KMS-11 (cell line): ENCODE measurements around the gene PBRM1.

Source experiments
- H2AFZ ChIP-seq: fragments of 200-600 bp; sonication (generic); 2 replicates; pipeline ENCODE4 v1.6.1; 2016; ENCODE audit warnings: antibody characterized with exemption, mixed run types, low read depth
- H3K27ac ChIP-seq: fragments of 200-600 bp; sonication (generic); 2 replicates; pipeline ENCODE4 v1.6.1; 2016; ENCODE audit warnings: mild to moderate bottlenecking, mixed run types
- H3K27me3 ChIP-seq: fragments of 200-600 bp; sonication (generic); 2 replicates; pipeline ENCODE4 v1.6.1; 2017; ENCODE audit warnings: mild to moderate bottlenecking, low read depth, mixed run types, moderate library complexity; ENCODE audit not compliant: insufficient read depth
- H3K36me3 ChIP-seq: fragments of 200-600 bp; sonication (generic); 2 replicates; pipeline ENCODE4 v1.6.1; 2017; ENCODE audit warnings: mild to moderate bottlenecking, mixed run types; ENCODE audit not compliant: insufficient read depth
- H3K4me1 ChIP-seq: fragments of 200-600 bp; sonication (generic); 2 replicates; pipeline ENCODE4 v1.6.1; 2016; ENCODE audit warnings: mild to moderate bottlenecking, low read depth, mixed run types; ENCODE audit not compliant: poor library complexity, severe bottlenecking
- H3K4me2 ChIP-seq: fragments of 200-600 bp; sonication (generic); 2 replicates; pipeline ENCODE4 v1.7.0; 2016; ENCODE audit warnings: mild to moderate bottlenecking, mixed run types
- H3K4me3 ChIP-seq: fragments of 200-600 bp; sonication (generic); IDR thresholded peaks from 2 replicates; pipeline ENCODE4 v1.6.1; 2017; ENCODE audit warnings: low read depth, low read length, mixed read lengths; ENCODE audit not compliant: insufficient read depth
- H3K79me2 ChIP-seq: fragments of 200-600 bp; sonication (generic); 2 replicates; pipeline ENCODE4 v1.6.1; 2016; ENCODE audit warnings: low read depth, mixed run types; ENCODE audit not compliant: insufficient read depth
- H3K9ac ChIP-seq: fragments of 200-600 bp; sonication (generic); 2 replicates; pipeline ENCODE4 v1.6.1; 2016; ENCODE audit warnings: mild to moderate bottlenecking, mixed run types
- H4K20me1 ChIP-seq: fragments of 200-600 bp; sonication (generic); 2 replicates; pipeline ENCODE4 v1.6.1; 2016; ENCODE audit warnings: mild to moderate bottlenecking, mixed run types; ENCODE audit not compliant: insufficient read depth
- TF ChIP-seq, protein P1 (sequence below): fragments of 200-600 bp; sonication (generic); conservative IDR thresholded peaks from 2 replicates; pipeline ENCODE4 v1.6.1; 2017; ENCODE audit warnings: low read depth, mild to moderate bottlenecking, antibody characterized with exemption, low read length, moderate library complexity, mixed read lengths

The PBRM1 gene

DNA sequence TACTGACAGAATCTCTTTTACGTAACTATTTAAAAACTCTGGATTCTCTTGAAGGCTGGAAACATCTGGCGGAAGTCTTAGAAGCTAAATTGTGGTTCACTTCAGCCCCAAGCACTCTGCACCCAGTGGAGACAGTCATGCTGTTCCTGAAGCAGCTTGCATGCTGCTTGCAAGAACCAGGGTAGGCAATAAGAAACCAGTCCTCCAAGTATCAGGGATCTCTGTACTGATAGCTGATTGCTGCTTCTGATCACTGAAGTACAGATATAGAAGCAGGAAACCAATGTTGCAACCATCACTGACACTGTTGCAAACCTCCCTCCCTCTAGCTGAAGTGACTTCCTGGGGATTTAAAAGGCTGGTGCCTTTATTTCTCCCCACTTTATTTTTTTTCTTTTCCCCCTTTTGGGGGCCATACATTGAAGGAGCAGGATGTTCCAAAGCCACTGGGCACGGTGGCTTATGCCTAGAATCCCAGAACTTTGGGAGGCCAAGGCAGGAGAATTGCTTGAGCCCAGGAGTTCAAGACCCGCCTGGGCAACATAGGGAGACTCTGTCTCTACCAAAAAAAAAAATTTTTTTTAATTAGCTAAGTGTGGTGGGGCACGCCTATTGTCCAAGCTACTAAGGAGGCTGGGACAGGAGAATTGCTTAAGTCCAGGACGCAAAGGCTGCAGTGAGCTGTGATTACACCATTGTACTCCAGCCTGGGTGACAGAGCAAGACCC, 35.5 kb upstream of the PBRM1 start:
- Histone ChIP-seq H3K4me2 (no peak overlapping the region), H3K4me1 (no peaks in the 10 kb centered on the region), H3K9ac (no peak overlapping the region), H4K20me1 (no peaks in the 10 kb centered on the region), H3K27me3 (no peaks in the 10 kb centered on the region), H3K36me3 (no peaks in the 10 kb centered on the region), H3K4me3 (no peak overlapping the region), H2AFZ (no peak overlapping the region), H3K27ac (no peak overlapping the region), H3K79me2 (no peaks in the 10 kb centered on the region)
- TF ChIP-seq, protein P1, sequence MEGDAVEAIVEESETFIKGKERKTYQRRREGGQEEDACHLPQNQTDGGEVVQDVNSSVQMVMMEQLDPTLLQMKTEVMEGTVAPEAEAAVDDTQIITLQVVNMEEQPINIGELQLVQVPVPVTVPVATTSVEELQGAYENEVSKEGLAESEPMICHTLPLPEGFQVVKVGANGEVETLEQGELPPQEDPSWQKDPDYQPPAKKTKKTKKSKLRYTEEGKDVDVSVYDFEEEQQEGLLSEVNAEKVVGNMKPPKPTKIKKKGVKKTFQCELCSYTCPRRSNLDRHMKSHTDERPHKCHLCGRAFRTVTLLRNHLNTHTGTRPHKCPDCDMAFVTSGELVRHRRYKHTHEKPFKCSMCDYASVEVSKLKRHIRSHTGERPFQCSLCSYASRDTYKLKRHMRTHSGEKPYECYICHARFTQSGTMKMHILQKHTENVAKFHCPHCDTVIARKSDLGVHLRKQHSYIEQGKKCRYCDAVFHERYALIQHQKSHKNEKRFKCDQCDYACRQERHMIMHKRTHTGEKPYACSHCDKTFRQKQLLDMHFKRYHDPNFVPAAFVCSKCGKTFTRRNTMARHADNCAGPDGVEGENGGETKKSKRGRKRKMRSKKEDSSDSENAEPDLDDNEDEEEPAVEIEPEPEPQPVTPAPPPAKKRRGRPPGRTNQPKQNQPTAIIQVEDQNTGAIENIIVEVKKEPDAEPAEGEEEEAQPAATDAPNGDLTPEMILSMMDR = no peak

DNA sequence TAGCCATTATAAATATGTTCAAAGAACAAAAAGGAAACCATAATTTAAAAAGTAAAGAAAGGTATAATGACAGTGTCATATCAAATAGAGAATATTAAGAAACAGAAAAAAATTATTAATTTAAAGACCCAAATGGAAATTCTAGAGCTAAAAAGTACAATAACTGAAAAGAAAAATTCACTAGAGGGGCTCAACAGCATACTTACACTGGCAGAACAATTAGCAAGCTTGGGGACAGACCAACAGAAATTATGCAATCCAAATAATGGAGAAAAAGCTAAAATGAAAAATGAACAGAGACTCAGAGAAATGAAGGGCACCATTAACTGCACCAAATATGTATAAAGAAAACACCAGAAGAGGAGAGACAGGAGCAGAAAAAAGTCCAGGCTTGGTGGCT, 33.9 kb upstream of the PBRM1 start:
- TF ChIP-seq, protein P1 = no peak
- Histone ChIP-seq H3K4me3 (no peak overlapping the region), H3K4me2 (no peak overlapping the region), H3K9ac (no peak overlapping the region), H3K36me3 (no peaks in the 10 kb centered on the region), H3K4me1 (no peaks in the 10 kb centered on the region), H4K20me1 (no peaks in the 10 kb centered on the region), H3K27me3 (no peaks in the 10 kb centered on the region), H2AFZ (no peak overlapping the region), H3K27ac (no peak overlapping the region), H3K79me2 (no peaks in the 10 kb centered on the region)

DNA sequence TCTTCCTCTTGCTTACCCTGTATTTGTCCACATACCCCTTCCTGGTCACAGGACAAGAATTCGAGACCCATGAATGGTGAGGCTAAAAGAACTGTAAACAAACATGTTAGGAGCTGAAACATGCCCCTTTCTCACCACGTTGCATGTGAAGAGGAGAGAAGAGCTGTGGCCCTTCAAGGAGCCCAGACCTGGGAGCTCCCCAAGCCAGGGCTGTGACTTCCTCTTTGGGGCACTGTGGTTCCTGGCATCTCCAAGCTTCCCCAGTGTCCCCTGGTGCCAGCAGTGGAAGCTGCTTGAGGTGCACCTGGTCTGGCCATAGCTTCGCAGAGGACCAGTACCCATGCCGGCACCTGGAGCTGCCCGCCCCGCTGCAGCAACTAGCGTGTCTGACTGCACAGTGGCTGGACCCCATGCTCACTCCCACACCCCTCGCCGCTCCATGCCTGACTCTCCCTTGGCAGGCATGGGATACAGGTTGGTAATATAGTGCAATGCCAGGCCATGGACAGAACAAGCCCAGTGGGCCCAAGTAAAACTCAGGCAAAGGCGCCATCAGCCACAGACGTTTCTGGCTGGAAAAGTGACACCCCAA, 30.1 kb upstream of the PBRM1 start:
- Histone ChIP-seq H3K4me1 (peaks cover 10% of the 10 kb centered on the region), H3K27me3 (no peaks in the 10 kb centered on the region), H3K9ac (no peak overlapping the region), H2AFZ (no peak overlapping the region), H4K20me1 (no peaks in the 10 kb centered on the region), H3K27ac (no peak overlapping the region), H3K36me3 (no peaks in the 10 kb centered on the region), H3K4me2 (no peak overlapping the region), H3K79me2 (no peaks in the 10 kb centered on the region), H3K4me3 (no peak overlapping the region)
- TF ChIP-seq, protein P1 = no peak

DNA sequence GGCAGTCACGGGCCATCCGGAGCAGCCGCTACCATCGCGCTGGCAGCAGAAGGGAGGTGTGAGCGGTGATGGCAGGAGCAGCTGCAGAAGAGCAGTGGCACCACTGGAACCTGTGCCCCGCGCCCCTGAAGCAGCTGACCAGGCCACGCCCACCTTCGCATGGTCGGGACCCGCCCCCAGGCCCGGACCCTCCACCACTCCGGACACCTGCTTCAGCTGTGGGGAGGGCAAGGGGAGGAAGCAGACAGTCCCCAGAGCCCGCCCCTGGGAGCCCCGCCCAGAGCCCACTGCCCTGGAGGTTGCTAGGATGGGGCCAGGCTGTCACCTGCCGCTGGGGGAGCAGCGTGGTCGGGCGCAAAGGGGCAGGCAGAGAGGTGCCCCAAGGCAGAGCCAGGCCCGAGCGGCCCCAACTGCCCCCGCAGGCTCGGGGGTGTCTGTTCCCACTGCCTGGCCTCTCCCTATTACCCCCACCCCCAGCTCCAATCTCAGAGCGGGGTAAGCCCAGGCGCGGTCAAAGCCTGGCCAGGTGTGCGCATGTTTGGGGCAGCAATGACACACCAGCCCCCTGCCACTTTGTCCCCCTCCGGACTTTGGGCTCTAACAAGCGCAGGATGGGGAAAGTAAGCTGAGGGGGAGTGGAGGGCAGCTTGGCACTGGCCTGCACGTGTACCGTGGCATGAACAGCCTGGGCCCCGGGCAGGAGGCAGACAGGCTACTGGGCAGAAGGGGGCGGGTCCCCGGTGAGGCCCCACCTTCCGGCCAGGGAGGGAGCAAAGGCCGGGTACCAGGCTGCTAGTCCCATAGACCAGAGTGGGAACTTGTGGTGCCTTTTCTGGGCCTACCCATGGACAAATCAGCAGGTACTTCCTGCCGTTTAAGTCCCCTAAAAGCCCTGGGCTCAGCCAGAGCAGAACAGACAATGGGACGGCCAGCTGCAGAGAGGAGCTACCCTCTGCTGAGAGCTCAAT, 28.9 kb upstream of the PBRM1 start:
- H3K4me3 ChIP-seq = no peak overlapping the region
- H3K27ac ChIP-seq = no peak overlapping the region
- no peak overlapping the region for H3K9ac ChIP-seq
- no peaks in the 10 kb centered on the region for H3K27me3 ChIP-seq
- no peak overlapping the region for H2AFZ ChIP-seq
- no peaks in the 10 kb centered on the region for H4K20me1 ChIP-seq
- H3K4me2 ChIP-seq = no peak overlapping the region
- H3K79me2 ChIP-seq = no peaks in the 10 kb centered on the region; the same call in 1 of the 2 replicates
- H3K36me3 ChIP-seq = no peaks in the 10 kb centered on the region
- TF ChIP-seq, protein P1 = no peak
- H3K4me1 ChIP-seq = peaks cover 22% of the 10 kb centered on the region
